Testis (tissue), 3 donors: ENCODE results near the gene METTL18. TPM values are rescaled to one million over a fixed set of nuclear protein-coding genes. Genes with fewer than 3 reads are reported as not detected.

Experiments used
- DNase-seq: peaks from one replicate; pipeline ENCODE4 v3.0.0-alpha.2; 2019
- H3K27ac ChIP-seq, 2 donors: fragments of 200-600 bp; sonication (generic); one replicate each; pipeline ENCODE4 v1.5.1; 2019
- H3K27me3 ChIP-seq: fragments of 200-600 bp; sonication (generic); one replicate; pipeline ENCODE4 v1.5.1; 2019
- H3K36me3 ChIP-seq: fragments of 200-600 bp; sonication (generic); one replicate; pipeline ENCODE4 v1.5.1; 2017; ENCODE audit warnings: low read depth; ENCODE audit errors: missing control alignments
- H3K4me1 ChIP-seq: fragments of 200-600 bp; sonication (generic); one replicate; pipeline ENCODE4 v1.5.1; 2019
- H3K4me3 ChIP-seq, 2 donors: fragments of 200-600 bp; sonication (generic); one replicate each; pipeline ENCODE4 v1.5.1; 2017 to 2019
- H3K9me3 ChIP-seq: fragments of 200-600 bp; sonication (generic); one replicate; pipeline ENCODE4 v1.5.1; 2017
- CTCF ChIP-seq, 3 experiments: fragments of 450-650 bp in 2 of 3; fragments of 200-600 bp in 1 of 3; sonication (generic) in 1 of 3; IDR thresholded peaks; one replicate each; pipeline ENCODE4 v1.5.1; 2016 to 2019; ENCODE audit warnings: antibody characterized with exemption in 3 of 3, mild to moderate bottlenecking in 2 of 3, moderate library complexity in 1 of 3
- POLR2A ChIP-seq: fragments of 450-650 bp; IDR thresholded peaks from one replicate; pipeline ENCODE4 v1.6.1; 2017; ENCODE audit warnings: antibody characterized with exemption, mild to moderate bottlenecking, moderate library complexity
- WGBS, 2 donors: methylation state at CpG; one replicate each; pipeline ENCODE4 v1.1.5; 2018; 5-methylcytosine and 5-hydroxymethylcytosine counted together
- intact Hi-C: fragments of 100-400 bp; cut with DNase I; formaldehyde crosslinking; loops from one replicate; pipeline ENCODE4 v1.15.1; 2023; ENCODE audit warnings: low total_unique reads
- polyA plus RNA-seq: library from polyadenylated mRNA; stranded (reverse); fragments of 350-450 nt; fragmentation: Illumina TruSeq; extraction: RNeasy Lipid Tissue Mini Kit (QIAGEN cat#74804); gene quantifications from one replicate; pipeline ENCODE4 v1.2.3, GENCODE V29; 2014; ENCODE audit warnings: low read depth, low replicate concordance; ENCODE audit not compliant: insufficient read depth
- total RNA-seq, 2 donors: library from RNA; depleted of rRNA; stranded (reverse); fragments of >200 nt; gene quantifications; one replicate each; pipeline ENCODE4 v1.2.3, GENCODE V29; 2016

METTL18 gene
- total and polyA plus RNA-seq, 3 donors from 2014 or later: 6.4 to 8.6 (median 6.6) TPM

GRCh38 chr1:169746550-169746949 lies 48.2 kb downstream of the METTL18 start:
- Histone ChIP-seq H3K9me3 (no peaks in the 10 kb centered on the region), H3K4me3 (no peak overlapping the region), H3K36me3 (no peaks in the 10 kb centered on the region), H3K4me1 (peaks cover 3% of the 10 kb centered on the region), H3K27me3 (no peaks in the 10 kb centered on the region), H3K27ac (no peak overlapping the region)
- WGBS, 2 donors: 89 to 97% methylated on average over 2 of the region's 2 CpGs
- no peak for TF ChIP-seq CTCF (IDR thresholded peaks at IDR 0.05)
- no peak for TF ChIP-seq POLR2A
- intact Hi-C loops: no loop called here
- DNase-seq: no peak

- Histone ChIP-seq H3K9me3 (no peaks in the 10 kb centered on the region), H3K27ac (no peak overlapping the region), H3K27me3 (no peaks in the 10 kb centered on the region), H3K4me3 (no peak overlapping the region), H3K4me1 (peaks cover 3% of the 10 kb centered on the region), H3K36me3 (no peaks in the 10 kb centered on the region)
- intact Hi-C loops: no loop called here
- TF ChIP-seq CTCF (IDR thresholded peaks at IDR 0.05) (no peak), POLR2A (no peak)
- DNase-seq: no peak
- 26 to 50% methylated on average over 5 of the region's 5 CpGs for whole genome bisulfite sequencing, 2 donors
Measured at GRCh38 chr1:169745015-169745861, 49.5 kb downstream of the METTL18 start.

Other genes starting within 250 kb of the METTL18 start
- gene F5, start 208.4 kb downstream of the METTL18 start, total RNA-seq: 1 to 10 TPM in 1 of 2 donors, under 1 TPM in 1; 0.63 to 2.0 TPM
- gene F5, start 208.4 kb downstream of the METTL18 start, polyA plus RNA-seq: 5.2 TPM
- 1 to 10 TPM; 1.7 to 3.1 TPM for gene SELP, start 164.8 kb downstream of the METTL18 start, total RNA-seq
- gene SELP, start 164.8 kb downstream of the METTL18 start, polyA plus RNA-seq: 6.4 TPM
- 1 to 10 TPM in 1 of 2 donors, under 1 TPM in 1; 0.87 to 3.2 TPM for gene SELL, start 83.3 kb downstream of the METTL18 start, total RNA-seq
- gene SELL, start 83.3 kb downstream of the METTL18 start, polyA plus RNA-seq: 4.0 TPM
- 1 to 10 TPM in 1 of 2 donors, under 1 TPM in 1; 0.47 to 1.7 TPM for gene SELE, start 60.8 kb downstream of the METTL18 start, total RNA-seq
- gene SELE, start 60.8 kb downstream of the METTL18 start, polyA plus RNA-seq: 1.2 TPM
- 10 to 100 TPM; 15.8 to 16.3 TPM for gene SCYL3, start 99.0 kb upstream of the METTL18 start, total RNA-seq
- gene SCYL3, start 99.0 kb upstream of the METTL18 start, polyA plus RNA-seq: 13.3 TPM